ENCODE data around the gene RALB. TPM values are rescaled to one million over a fixed set of nuclear protein-coding genes. Genes with fewer than 3 reads are reported as not detected.

RALB gene
- total and polyA plus RNA-seq, 2 of the 4 experiments (the other 2 are of a cell fraction) = 53.6 to 54.7 TPM

- Histone ChIP-seq H3K27ac (ENCODE audit: insufficient read depth, low read length) (no peak overlapping the region), H3K4me2 (ENCODE audit: low read depth, low read length) (no peak overlapping the region), H2AK9ac (replicated peaks; ENCODE audit: low read depth, low read length, poor library complexity) (no peak overlapping the region), H3K79me1 (ENCODE audit: low read depth in 1 of 2, low read length in 2 of 2) (no peaks in the 10 kb centered on the region), H3K23ac (ENCODE audit: low read depth, low read length) (no peak overlapping the region), H3K9ac (ENCODE audit: low read depth, low read length) (no peak overlapping the region), H4K5ac (ENCODE audit: low read depth, low read length) (no peak overlapping the region), H3K9me3 (ENCODE audit: control insufficient read depth, insufficient read depth, low read length) (no peaks in the 10 kb centered on the region), H3K9me1 (ENCODE audit: insufficient read depth, low read length) (no peaks in the 10 kb centered on the region), H4K20me1 (ENCODE audit: insufficient read depth, low read length) (no peaks in the 10 kb centered on the region; the same call in 1 of the 2 replicates), H3K27me3 (ENCODE audit: control insufficient read depth, insufficient read depth, low read length) (peaks cover under 1% of the 10 kb centered on the region; the same call in 1 of the 2 replicates), H2AK5ac (ENCODE audit: low read depth, low read length) (no peak overlapping the region), H2AFZ (replicated peaks; ENCODE audit: low read length, poor library complexity) (no peak overlapping the region), H3K56ac (ENCODE audit: extremely low read depth, insufficient read depth, low read length) (no peak overlapping the region), H2BK5ac (ENCODE audit: low read depth, low read length, poor library complexity, severe bottlenecking) (no peak overlapping the region), H2BK20ac (ENCODE audit: low read depth, low read length) (no peak overlapping the region), H3K18ac (ENCODE audit: low read depth, low read length) (no peak overlapping the region), H3K4me1 (ENCODE audit: control insufficient read depth, insufficient read depth, low read length) (no peaks in the 10 kb centered on the region), H3K36me3 (ENCODE audit: control insufficient read depth, insufficient read depth, low read length) (no peaks in the 10 kb centered on the region), H2BK15ac (ENCODE audit: low read depth, low read length) (no peak overlapping the region), H3K4me3 (ENCODE audit: insufficient read depth, low read depth, low read length) (no peak overlapping the region), H2BK120ac (ENCODE audit: low read depth, low read length) (no peak overlapping the region), H4K8ac (ENCODE audit: low read depth in 2 of 2, low read length in 2 of 2) (no peak overlapping the region), H3K4ac (ENCODE audit: low read depth, low read length) (no peak overlapping the region), H3K14ac (replicated peaks; ENCODE audit: low read depth, low read length) (no peak overlapping the region), H4K91ac (ENCODE audit: insufficient read depth, low read depth, low read length) (no peak overlapping the region)
- dilution Hi-C loops (cut with HindIII; ENCODE audit: low sequenced_read_pairs, unreplicated experiment) = no loop called here
- BruUV-seq (replicated peaks) = no TSS peak
- WGBS, 2 experiments (ENCODE audit: extremely low coverage in 2 of 2, insufficient read length in 1 of 2) = 77% methylated on average over 3 of the region's 10 CpGs; no CpG with 5 or more reads in 1 of the 2 experiments
- POLR2A ChIA-PET (ENCODE audit: unreplicated experiment) = no interaction called here
- ATAC-seq (ENCODE audit: low read depth) (no peak), DNase-seq (no peak)
- in situ Hi-C loops (cut with MboI; ENCODE audit: low sequenced_read_pairs) = no loop called here
- intact Hi-C loops (cut with micrococcal nuclease) = no loop called here
- CTCF ChIA-PET = no interaction called here
- TF ChIP-seq POLR2A (IDR thresholded peaks at IDR 0.05; ENCODE audit: low read depth, low read length) = no peak
- no peak for TF ChIP-seq MAFK (IDR thresholded peaks at IDR 0.05; ENCODE audit: low read depth, low read length)
- no peak for TF ChIP-seq RFX5 (IDR thresholded peaks at IDR 0.05; ENCODE audit: low read depth, low read length)
- TF ChIP-seq ELK1 (IDR thresholded peaks at IDR 0.05; ENCODE audit: borderline replicate concordance, low read depth, low read length) = no peak
- TF ChIP-seq CTCF (conservative IDR thresholded peaks at IDR 0.05; ENCODE audit: low read depth, low read length) = no peak
- TF ChIP-seq RCOR1 (IDR thresholded peaks at IDR 0.05; ENCODE audit: insufficient replicate concordance, low read length) = no peak
- no peak for TF ChIP-seq USF2 (IDR thresholded peaks at IDR 0.05; ENCODE audit: low read depth, low read length)
- TF ChIP-seq BHLHE40 (IDR thresholded peaks at IDR 0.05; ENCODE audit: low read depth, low read length) = no peak
- TF ChIP-seq NFE2L2 (IDR thresholded peaks at IDR 0.05; ENCODE audit: low read depth, low read length) = no peak
- TF ChIP-seq CHD1 (IDR thresholded peaks at IDR 0.05; ENCODE audit: low read depth, low read length) = no peak
- no peak for TF ChIP-seq MAZ (IDR thresholded peaks at IDR 0.05; ENCODE audit: borderline replicate concordance, low read depth, low read length)
- TF ChIP-seq RAD21 (IDR thresholded peaks at IDR 0.05; ENCODE audit: low read length) = no peak
- TF ChIP-seq FOS (IDR thresholded peaks at IDR 0.05; ENCODE audit: low read depth, low read length) = no peak
- TF ChIP-seq CEBPB (IDR thresholded peaks at IDR 0.05; ENCODE audit: low read depth, low read length) = no peak
- no peak for TF ChIP-seq MXI1 (IDR thresholded peaks at IDR 0.05; ENCODE audit: borderline replicate concordance, low read depth, low read length)
Measured at GRCh38 chr2:120208381-120209353, 44.0 kb upstream of the RALB start.
